OCI-LY1 (cell line): ENCODE measurements around the gene MCF2L.

ENCODE experiments used
- H2AFZ ChIP-seq: fragments of 200-600 bp; sonication (generic), shearing (Covaris generic); 2 replicates; pipeline ENCODE4 v1.6.0; 2014; ENCODE audit warnings: antibody characterized with exemption, mild to moderate bottlenecking, low read length
- H3F3A ChIP-seq: fragments of 200-600 bp; sonication (generic), shearing (Covaris generic); 2 replicates; pipeline ENCODE4 v1.6.0; 2014; ENCODE audit warnings: mild to moderate bottlenecking, antibody characterized with exemption, low read length, moderate library complexity; ENCODE audit not compliant: insufficient read depth
- H3K27ac ChIP-seq: fragments of 200-600 bp; sonication (generic); 2 replicates; pipeline ENCODE4 v1.5.1; 2014; ENCODE audit warnings: low read length, mixed run types, mild to moderate bottlenecking, low read depth; ENCODE audit not compliant: poor library complexity, severe bottlenecking
- H3K27me3 ChIP-seq: fragments of 200-600 bp; sonication (generic); 2 replicates; pipeline ENCODE4 v1.6.0; 2014; ENCODE audit warnings: antibody characterized with exemption, mild to moderate bottlenecking, low read length, moderate library complexity; ENCODE audit not compliant: insufficient read depth
- H3K36me3 ChIP-seq: fragments of 200-600 bp; sonication (generic); 2 replicates; pipeline ENCODE4 v1.6.1; 2014; ENCODE audit warnings: mild to moderate bottlenecking, antibody characterized with exemption, low read length, moderate library complexity, mixed read lengths; ENCODE audit not compliant: insufficient read depth
- H3K4me1 ChIP-seq: fragments of 200-600 bp; sonication (generic); 2 replicates; pipeline ENCODE4 v1.5.1; 2014; ENCODE audit warnings: mild to moderate bottlenecking, low read length, moderate library complexity; ENCODE audit not compliant: insufficient read depth, severe bottlenecking
- H3K4me2 ChIP-seq: fragments of 200-600 bp; sonication (generic), shearing (Covaris generic); 2 replicates; pipeline ENCODE4 v1.6.1; 2014; ENCODE audit warnings: low read length
- H3K4me3 ChIP-seq: fragments of 200-600 bp; sonication (generic); 2 replicates; pipeline ENCODE4 v1.5.1; 2014; ENCODE audit warnings: low read length, low read depth, mild to moderate bottlenecking, mixed read lengths; ENCODE audit not compliant: poor library complexity, severe bottlenecking
- H3K79me2 ChIP-seq: fragments of 200-600 bp; shearing (Covaris generic); 2 replicates; pipeline ENCODE4 v1.6.1; 2016; ENCODE audit warnings: mixed run types, low read length, mixed read lengths; ENCODE audit not compliant: insufficient read depth
- H3K9ac ChIP-seq: fragments of 200-600 bp; sonication (generic), shearing (Covaris generic); 2 replicates; pipeline ENCODE4 v1.6.1; 2014; ENCODE audit warnings: mild to moderate bottlenecking, low read length, mixed read lengths
- H3K9me2 ChIP-seq: fragments of 200-600 bp; sonication (generic), shearing (Covaris generic); 2 replicates; pipeline ENCODE4 v1.6.1; 2014; ENCODE audit warnings: low read depth, mild to moderate bottlenecking, low read length, mixed read lengths
- H3K9me3 ChIP-seq: fragments of 200-600 bp; shearing (Covaris generic); 2 replicates; pipeline ENCODE4 v1.6.1; 2014; ENCODE audit warnings: low read length, mixed read lengths
- H4K20me1 ChIP-seq: fragments of 200-600 bp; sonication (generic), shearing (Covaris generic); 2 replicates; pipeline ENCODE4 v1.6.0; 2016; ENCODE audit warnings: mild to moderate bottlenecking, low read length; ENCODE audit not compliant: insufficient read depth
- EZH2 ChIP-seq: fragments of 200-600 bp; sonication (generic), shearing (Covaris generic); IDR thresholded peaks from 2 replicates; pipeline ENCODE4 v1.8.0; 2017; ENCODE audit warnings: borderline replicate concordance, mixed run types, mild to moderate bottlenecking, antibody characterized with exemption, low read length, moderate library complexity, mixed read lengths
- TF ChIP-seq, protein P1 (sequence below): fragments of 200-600 bp; sonication (generic), shearing (Covaris generic); IDR thresholded peaks from 2 replicates; pipeline ENCODE4 v1.5.1; 2017; ENCODE audit warnings: mild to moderate bottlenecking, antibody characterized with exemption, low read length, moderate library complexity, mixed read lengths

The MCF2L gene

DNA sequence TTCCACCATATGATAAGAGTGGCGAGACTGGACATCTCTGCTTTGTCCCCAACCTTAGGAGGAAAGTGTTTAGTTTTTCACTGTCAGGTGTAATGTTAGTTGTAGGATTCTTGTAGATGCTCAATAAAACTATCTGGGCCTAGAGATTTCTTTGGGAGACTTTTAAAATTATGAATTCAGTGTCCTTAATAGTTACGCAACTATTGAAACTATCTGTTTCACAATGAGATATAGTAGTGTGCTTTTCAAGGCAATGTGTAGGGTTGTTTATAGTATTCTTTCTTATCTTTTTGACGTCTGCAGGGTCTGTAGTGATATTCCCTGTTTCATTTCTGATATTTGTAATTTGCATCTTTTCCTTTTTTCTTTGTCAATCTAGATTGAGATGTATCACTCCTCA, 103.4 kb downstream of the MCF2L start:
- Histone ChIP-seq H3K36me3 (no peaks in the 10 kb centered on the region), H3K4me3 (no peak overlapping the region), H3K4me1 (no peaks in the 10 kb centered on the region), H3K9me2 (no peaks in the 10 kb centered on the region), H3K9ac (no peak overlapping the region), H3K79me2 (no peaks in the 10 kb centered on the region), H3F3A (no peaks in the 10 kb centered on the region), H3K27me3 (no peaks in the 10 kb centered on the region; the same call in 1 of the 2 replicates), H3K27ac (no peak overlapping the region), H2AFZ (no peak overlapping the region), H3K4me2 (no peak overlapping the region), H3K9me3 (no peaks in the 10 kb centered on the region), H4K20me1 (no peaks in the 10 kb centered on the region)
- TF ChIP-seq, protein P1, sequence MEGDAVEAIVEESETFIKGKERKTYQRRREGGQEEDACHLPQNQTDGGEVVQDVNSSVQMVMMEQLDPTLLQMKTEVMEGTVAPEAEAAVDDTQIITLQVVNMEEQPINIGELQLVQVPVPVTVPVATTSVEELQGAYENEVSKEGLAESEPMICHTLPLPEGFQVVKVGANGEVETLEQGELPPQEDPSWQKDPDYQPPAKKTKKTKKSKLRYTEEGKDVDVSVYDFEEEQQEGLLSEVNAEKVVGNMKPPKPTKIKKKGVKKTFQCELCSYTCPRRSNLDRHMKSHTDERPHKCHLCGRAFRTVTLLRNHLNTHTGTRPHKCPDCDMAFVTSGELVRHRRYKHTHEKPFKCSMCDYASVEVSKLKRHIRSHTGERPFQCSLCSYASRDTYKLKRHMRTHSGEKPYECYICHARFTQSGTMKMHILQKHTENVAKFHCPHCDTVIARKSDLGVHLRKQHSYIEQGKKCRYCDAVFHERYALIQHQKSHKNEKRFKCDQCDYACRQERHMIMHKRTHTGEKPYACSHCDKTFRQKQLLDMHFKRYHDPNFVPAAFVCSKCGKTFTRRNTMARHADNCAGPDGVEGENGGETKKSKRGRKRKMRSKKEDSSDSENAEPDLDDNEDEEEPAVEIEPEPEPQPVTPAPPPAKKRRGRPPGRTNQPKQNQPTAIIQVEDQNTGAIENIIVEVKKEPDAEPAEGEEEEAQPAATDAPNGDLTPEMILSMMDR, result no peak
- TF ChIP-seq EZH2, result no peak

DNA sequence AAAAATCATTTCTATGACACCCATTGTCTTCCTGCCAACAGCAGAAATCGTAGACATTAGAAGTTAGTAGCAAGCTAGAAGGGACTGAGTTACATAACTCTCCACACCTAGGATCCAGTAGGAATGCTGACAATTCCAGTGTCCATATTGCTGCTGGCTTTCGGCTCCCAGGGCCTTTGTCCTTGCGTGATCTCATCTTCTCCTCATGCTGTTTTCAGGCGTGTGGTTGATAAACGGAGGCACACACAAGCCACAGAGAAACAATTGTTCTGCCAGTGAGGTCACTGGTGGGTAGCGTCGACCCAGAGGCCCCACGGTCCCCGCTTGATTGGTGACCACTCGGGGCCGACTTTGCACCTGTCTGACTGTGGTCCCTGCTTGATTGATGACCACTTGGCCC, 104.9 kb downstream of the MCF2L start:
- Histone ChIP-seq H4K20me1 (no peaks in the 10 kb centered on the region), H2AFZ (no peak overlapping the region), H3K36me3 (no peaks in the 10 kb centered on the region), H3K9me3 (no peaks in the 10 kb centered on the region), H3K4me3 (no peak overlapping the region), H3K4me1 (no peaks in the 10 kb centered on the region), H3K79me2 (no peaks in the 10 kb centered on the region), H3K9ac (no peak overlapping the region), H3K27ac (no peak overlapping the region), H3K4me2 (no peak overlapping the region), H3F3A (no peaks in the 10 kb centered on the region), H3K27me3 (no peaks in the 10 kb centered on the region; the same call in 1 of the 2 replicates), H3K9me2 (no peaks in the 10 kb centered on the region)
- TF ChIP-seq, protein P1, result no peak
- no peak for TF ChIP-seq EZH2

DNA sequence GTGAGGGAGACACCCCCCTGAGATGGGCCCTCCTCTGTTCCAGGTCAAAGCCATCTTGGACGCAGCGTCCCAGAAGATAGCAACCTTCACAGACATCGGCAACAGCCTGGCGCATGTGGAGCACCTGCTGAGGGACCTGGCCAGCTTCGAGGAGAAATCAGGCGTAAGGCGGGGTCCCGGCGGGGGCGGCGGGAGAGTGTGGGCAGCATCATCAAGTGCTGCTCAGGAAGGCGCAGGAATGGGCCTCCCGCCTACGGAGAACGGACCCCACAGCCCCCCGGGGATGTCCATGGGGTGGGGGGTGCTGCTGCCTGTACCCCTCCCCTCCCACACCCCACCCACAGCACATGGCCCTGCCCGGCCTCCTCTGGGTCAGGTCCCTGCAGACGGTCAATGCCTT, 105.4 kb downstream of the MCF2L start:
- no peaks in the 10 kb centered on the region; the same call in 1 of the 2 replicates for H3K27me3 ChIP-seq
- no peaks in the 10 kb centered on the region for H3K36me3 ChIP-seq
- no peaks in the 10 kb centered on the region for H4K20me1 ChIP-seq
- no peaks in the 10 kb centered on the region for H3F3A ChIP-seq
- H3K4me2 ChIP-seq, result no peak overlapping the region
- H3K9me2 ChIP-seq, result no peaks in the 10 kb centered on the region
- no peak overlapping the region for H3K4me3 ChIP-seq
- no peaks in the 10 kb centered on the region for H3K79me2 ChIP-seq
- TF ChIP-seq, protein P1, result no peak
- no peak for TF ChIP-seq EZH2
- no peaks in the 10 kb centered on the region for H3K9me3 ChIP-seq
- H3K27ac ChIP-seq, result no peak overlapping the region
- no peaks in the 10 kb centered on the region for H3K4me1 ChIP-seq
- no peak overlapping the region for H2AFZ ChIP-seq
- no peak overlapping the region for H3K9ac ChIP-seq
